ENCODE results near the gene ARHGAP12.

ARHGAP12 gene

GRCh38 chr10:31949266-31949665, 20.6 kb upstream of the ARHGAP12 start:
- DNase-seq (ENCODE audit: low read depth in 3 of 3), result no peak

- DNase-seq (ENCODE audit: low read depth in 3 of 3), result no peak
These were observed 19.4 kb upstream of the ARHGAP12 start for GRCh38 chr10:31948021-31948420.

DNA sequence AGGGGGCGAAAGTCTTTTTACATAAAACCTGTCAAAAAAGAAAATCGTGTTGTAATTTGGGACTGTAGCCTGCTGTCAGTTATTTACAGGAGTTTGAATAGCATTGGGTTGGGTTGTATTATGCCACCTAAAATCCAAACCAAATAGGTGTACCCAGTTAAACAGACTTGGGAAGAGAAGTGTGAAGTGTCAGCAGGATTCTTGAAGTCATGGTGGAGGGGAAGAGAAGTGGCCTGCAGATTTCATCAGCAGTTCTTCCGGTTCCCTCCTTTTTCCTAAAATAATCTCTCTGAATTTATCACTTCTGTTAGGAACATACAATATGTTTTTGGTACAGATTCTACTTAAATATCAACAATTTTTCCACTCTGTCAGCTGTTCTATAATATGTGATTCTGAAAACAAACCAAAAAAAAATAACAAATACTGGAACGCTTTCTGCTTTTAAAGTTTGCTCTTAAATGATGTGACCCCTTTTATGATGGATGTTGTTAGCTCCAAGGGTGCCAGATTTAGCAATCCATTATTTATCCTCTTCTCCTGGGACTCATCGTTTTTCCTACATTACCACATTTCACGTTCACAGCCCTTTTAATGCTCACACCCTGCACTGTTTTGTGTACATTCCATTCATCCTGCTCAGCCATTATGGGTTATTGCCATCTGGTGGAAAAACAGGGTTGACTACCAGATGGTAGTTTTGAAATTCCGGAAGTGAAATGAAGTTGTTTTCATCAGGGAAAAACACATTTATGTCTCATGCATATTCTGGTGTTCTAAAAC, 18.7 kb upstream of the ARHGAP12 start:
- DNase-seq (ENCODE audit: low read depth in 3 of 3), result no peak

GRCh38 chr10:31945392-31945791, 16.8 kb upstream of the ARHGAP12 start:
- no peak for DNase-seq (ENCODE audit: low read depth in 3 of 3)

DNA sequence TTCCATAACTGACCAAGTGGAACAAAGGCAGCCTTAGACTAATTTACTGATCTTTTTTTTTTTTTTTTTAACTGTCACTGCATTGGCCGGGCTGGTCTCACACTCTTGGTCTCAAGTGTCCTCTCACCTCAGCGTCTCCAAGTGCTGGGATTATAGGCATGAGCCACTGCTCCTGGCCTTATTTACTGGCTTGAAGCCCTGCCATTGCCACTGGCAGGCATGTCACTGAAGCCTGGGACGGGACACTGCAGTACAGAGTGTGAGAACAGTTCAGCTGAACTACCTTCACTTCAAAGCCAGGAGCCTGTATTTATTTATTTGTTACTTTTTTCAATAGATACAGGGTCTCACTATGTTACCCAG, 15.4 kb upstream of the ARHGAP12 start:
- no peak for DNase-seq (ENCODE audit: low read depth in 3 of 3)

GRCh38 chr10:31942892-31943291, 14.3 kb upstream of the ARHGAP12 start:
- no peak for DNase-seq (ENCODE audit: low read depth in 3 of 3)

DNA sequence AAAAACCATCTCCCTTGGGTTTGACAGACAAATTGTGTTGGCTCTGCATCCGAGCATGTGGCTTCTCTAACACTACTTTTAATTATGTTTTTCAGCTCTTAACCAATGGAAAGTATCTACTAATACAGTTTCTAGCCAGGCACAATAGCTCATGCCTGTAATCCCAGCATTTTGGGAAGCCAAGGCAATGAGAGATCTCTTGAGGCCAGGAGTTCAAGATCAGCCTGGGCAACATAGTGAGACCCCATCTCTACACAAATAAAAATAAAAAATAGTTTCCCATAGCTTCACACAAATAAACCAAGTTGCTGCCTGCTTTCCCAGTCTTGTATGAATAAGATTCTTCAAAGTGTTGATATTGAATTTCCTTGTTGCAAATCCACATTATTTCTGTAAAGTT, 13.8 kb upstream of the ARHGAP12 start:
- no peak for DNase-seq (ENCODE audit: low read depth in 3 of 3)

GRCh38 chr10:31940839-31941653, 12.4 kb upstream of the ARHGAP12 start:
- DNase-seq (ENCODE audit: low read depth in 3 of 3), result no peak

GRCh38 chr10:31939797-31940708, 11.4 kb upstream of the ARHGAP12 start:
- no peak for DNase-seq (ENCODE audit: low read depth in 3 of 3)

DNA sequence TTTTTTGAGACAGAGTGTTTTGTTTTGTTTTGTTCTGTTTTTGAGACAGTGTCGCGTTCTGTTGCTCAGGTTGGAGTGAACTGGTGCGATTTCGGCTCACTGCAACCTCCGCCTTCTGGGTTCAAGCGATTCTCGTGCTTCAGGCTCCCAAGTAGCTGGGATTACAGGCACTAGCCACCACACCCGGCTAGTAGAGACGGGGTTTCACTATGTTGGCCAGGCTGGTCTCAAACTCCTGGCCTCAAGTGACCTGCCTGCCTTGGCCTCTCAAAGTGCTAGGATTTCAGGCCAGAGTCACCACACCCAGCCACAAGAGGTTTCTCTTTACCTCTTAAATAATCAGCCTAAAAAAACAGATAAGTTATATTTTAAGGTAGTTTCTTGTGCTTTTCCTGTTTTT, 8.7 kb upstream of the ARHGAP12 start:
- DNase-seq (ENCODE audit: low read depth in 3 of 3), result no peak

- no peak for DNase-seq (ENCODE audit: low read depth in 3 of 3)
These were observed 8.3 kb upstream of the ARHGAP12 start for GRCh38 chr10:31936933-31937332.

- DNase-seq (ENCODE audit: low read depth in 3 of 3), result no peak
These were observed 7.5 kb upstream of the ARHGAP12 start for GRCh38 chr10:31936086-31936485.

- DNase-seq (ENCODE audit: low read depth in 3 of 3), result no peak
These were observed 7.0 kb upstream of the ARHGAP12 start for GRCh38 chr10:31935678-31936077.

DNA sequence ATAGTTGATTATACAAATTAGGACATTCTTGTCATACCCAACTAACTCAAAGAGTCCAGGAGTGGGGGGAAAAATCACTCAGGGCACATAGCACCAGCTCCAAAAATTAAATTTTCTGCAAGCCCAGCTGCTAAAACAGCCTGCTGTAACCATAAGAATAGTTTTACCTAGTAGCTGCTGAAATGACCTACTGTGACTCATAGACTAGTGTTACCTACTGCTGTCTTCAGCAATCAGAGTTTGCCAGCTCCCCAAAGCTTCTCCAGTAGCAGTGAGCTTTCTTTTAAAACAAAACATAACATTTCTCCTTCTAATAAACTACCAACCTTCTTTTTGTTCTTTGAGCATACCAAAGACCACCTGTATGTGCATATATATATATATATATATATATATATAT, 4.2 kb upstream of the ARHGAP12 start:
- no peak for DNase-seq (ENCODE audit: low read depth in 3 of 3)

DNA sequence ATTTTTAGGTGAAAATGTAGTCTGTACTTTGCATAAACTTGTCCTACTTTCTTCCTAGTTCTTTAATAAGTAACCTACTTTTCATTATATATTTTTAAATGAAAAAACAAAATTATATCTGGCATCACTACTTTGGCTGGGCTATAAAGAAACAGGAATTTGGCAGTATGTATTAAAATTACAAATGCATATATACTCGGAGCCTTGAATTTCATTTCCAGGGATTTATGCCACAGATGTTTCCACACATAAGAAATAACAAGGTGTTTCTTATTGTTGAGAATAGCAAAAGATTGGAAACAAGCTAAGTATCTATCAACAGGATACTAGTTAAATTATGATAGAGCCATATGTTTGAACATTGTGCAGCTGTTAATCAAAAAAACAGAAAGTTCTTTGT, 2.2 kb upstream of the ARHGAP12 start:
- DNase-seq (ENCODE audit: low read depth in 3 of 3), result no peak

- no peak for DNase-seq (ENCODE audit: low read depth in 3 of 3)
These were observed 1.6 kb upstream of the ARHGAP12 start for GRCh38 chr10:31930023-31930751.

GRCh38 chr10:31929261-31930022, 811 bp upstream of the ARHGAP12 start:
- no peak for DNase-seq (ENCODE audit: low read depth in 3 of 3)

GRCh38 chr10:31927884-31928548, 615 bp downstream of the ARHGAP12 start:
- DNase-seq (ENCODE audit: low read depth in 3 of 3), result no peak

GRCh38 chr10:31927565-31927883, 1.1 kb downstream of the ARHGAP12 start:
- DNase-seq (ENCODE audit: low read depth in 3 of 3), result no peak
